Neural progenitor cell (in vitro differentiated cells): ENCODE measurements around the gene YPEL4. TPM values are rescaled to one million over a fixed set of nuclear protein-coding genes. Genes with fewer than 3 reads are reported as not detected.

Experiments
- DNase-seq: peaks from one replicate; pipeline ENCODE4 v3.0.0-alpha.2; 2016; ENCODE audit warnings: low spot score
- H2AFZ ChIP-seq: fragments of 200-600 bp; sonication (generic); replicated peaks from 2 replicates; pipeline ENCODE4 v1.6.1; 2016; ENCODE audit warnings: antibody characterized with exemption
- H3F3A ChIP-seq: fragments of 200-600 bp; sonication (generic); 2 replicates; pipeline ENCODE4 v1.6.1; 2016; ENCODE audit warnings: antibody characterized with exemption, low read depth
- H3K27ac ChIP-seq: fragments of 200-600 bp; sonication (generic); 2 replicates; pipeline ENCODE4 v1.5.1; 2016; ENCODE audit warnings: mild to moderate bottlenecking
- H3K27me3 ChIP-seq: fragments of 200-600 bp; sonication (generic); 2 replicates; pipeline ENCODE4 v1.6.1; 2016; ENCODE audit warnings: mild to moderate bottlenecking, moderate library complexity
- H3K36me3 ChIP-seq: fragments of 200-600 bp; sonication (generic); 2 replicates; pipeline ENCODE4 v1.5.1; 2016
- H3K4me1 ChIP-seq: fragments of 200-600 bp; sonication (generic); 2 replicates; pipeline ENCODE4 v1.6.1; 2016; ENCODE audit warnings: mixed run types
- H3K4me2 ChIP-seq: fragments of 200-600 bp; sonication (generic); 2 replicates; pipeline ENCODE4 v1.6.1; 2016
- H3K4me3 ChIP-seq: fragments of 200-600 bp; sonication (generic); 2 replicates; pipeline ENCODE4 v1.5.1; 2016
- H3K79me2 ChIP-seq: fragments of 200-600 bp; sonication (generic); 2 replicates; pipeline ENCODE4 v1.6.1; 2016; ENCODE audit warnings: low read depth
- H3K9ac ChIP-seq: fragments of 200-600 bp; sonication (generic); 2 replicates; pipeline ENCODE4 v1.6.1; 2016
- H3K9me3 ChIP-seq: fragments of 200-600 bp; sonication (generic); 2 replicates; pipeline ENCODE4 v1.5.1; 2016; ENCODE audit warnings: low read depth
- H4K20me1 ChIP-seq: fragments of 200-600 bp; sonication (generic); 2 replicates; pipeline ENCODE4 v1.6.1; 2016; ENCODE audit warnings: low read depth
- H3K27ac Mint-ChIP-seq: 3 replicates; pipeline ENCODE4 v1.8.0; 2021; ENCODE audit warnings: mixed read lengths
- H3K27me3 Mint-ChIP-seq: 2 replicates; pipeline ENCODE4 v1.8.0; 2022; ENCODE audit warnings: low read depth, mild to moderate bottlenecking, inconsistent platforms, moderate library complexity, mixed read lengths; ENCODE audit not compliant: insufficient read depth
- H3K36me3 Mint-ChIP-seq: 3 replicates; pipeline ENCODE4 v1.8.0; 2021; ENCODE audit warnings: mixed read lengths
- H3K4me1 Mint-ChIP-seq: 3 replicates; pipeline ENCODE4 v1.8.0; 2021; ENCODE audit warnings: mixed read lengths
- H3K4me3 Mint-ChIP-seq: 3 replicates; pipeline ENCODE4 v1.8.0; 2021; ENCODE audit warnings: mild to moderate bottlenecking, moderate library complexity, mixed read lengths
- H3K9me3 Mint-ChIP-seq: 3 replicates; pipeline ENCODE4 v1.8.0; 2020; ENCODE audit warnings: mixed read lengths
- CTCF ChIP-seq: fragments of 200-600 bp; sonication (generic); IDR thresholded peaks from 2 replicates; pipeline ENCODE4 v1.5.1; 2017; ENCODE audit warnings: antibody characterized with exemption, mild to moderate bottlenecking
- EZH2 ChIP-seq: fragments of 200-600 bp; sonication (generic); IDR thresholded peaks from 2 replicates; pipeline ENCODE4 v1.6.1; 2017; ENCODE audit warnings: antibody characterized with exemption, mild to moderate bottlenecking, moderate library complexity
- EZH2phosphoT487 ChIP-seq: fragments of 200-600 bp; sonication (generic); IDR thresholded peaks from 2 replicates; pipeline ENCODE4 v1.6.1; 2017; ENCODE audit warnings: antibody characterized with exemption
- microRNA counts: library from miRNA; unstranded; fragments of <30 nt; microRNA quantifications from one replicate; lab custom pipeline; 2016
- microRNA-seq: library from miRNA; unstranded; fragments of <30 nt; microRNA quantifications from one replicate; pipeline ENCODE4, GENCODE V29; 2016
- small RNA-seq: library from RNA; depleted of rRNA; stranded (forward); fragments of <200 nt; gene quantifications from one replicate; pipeline ENCODE3, GENCODE V24; 2015
- total RNA-seq: library from RNA; depleted of rRNA; stranded (reverse); fragments of >200 nt; gene quantifications from 2 replicates; pipeline ENCODE4 v1.2.3, GENCODE V29; 2015; ENCODE audit warnings: low replicate concordance

The YPEL4 gene
- total RNA-seq, 1 donor from 2014 or later, result not detected

DNA sequence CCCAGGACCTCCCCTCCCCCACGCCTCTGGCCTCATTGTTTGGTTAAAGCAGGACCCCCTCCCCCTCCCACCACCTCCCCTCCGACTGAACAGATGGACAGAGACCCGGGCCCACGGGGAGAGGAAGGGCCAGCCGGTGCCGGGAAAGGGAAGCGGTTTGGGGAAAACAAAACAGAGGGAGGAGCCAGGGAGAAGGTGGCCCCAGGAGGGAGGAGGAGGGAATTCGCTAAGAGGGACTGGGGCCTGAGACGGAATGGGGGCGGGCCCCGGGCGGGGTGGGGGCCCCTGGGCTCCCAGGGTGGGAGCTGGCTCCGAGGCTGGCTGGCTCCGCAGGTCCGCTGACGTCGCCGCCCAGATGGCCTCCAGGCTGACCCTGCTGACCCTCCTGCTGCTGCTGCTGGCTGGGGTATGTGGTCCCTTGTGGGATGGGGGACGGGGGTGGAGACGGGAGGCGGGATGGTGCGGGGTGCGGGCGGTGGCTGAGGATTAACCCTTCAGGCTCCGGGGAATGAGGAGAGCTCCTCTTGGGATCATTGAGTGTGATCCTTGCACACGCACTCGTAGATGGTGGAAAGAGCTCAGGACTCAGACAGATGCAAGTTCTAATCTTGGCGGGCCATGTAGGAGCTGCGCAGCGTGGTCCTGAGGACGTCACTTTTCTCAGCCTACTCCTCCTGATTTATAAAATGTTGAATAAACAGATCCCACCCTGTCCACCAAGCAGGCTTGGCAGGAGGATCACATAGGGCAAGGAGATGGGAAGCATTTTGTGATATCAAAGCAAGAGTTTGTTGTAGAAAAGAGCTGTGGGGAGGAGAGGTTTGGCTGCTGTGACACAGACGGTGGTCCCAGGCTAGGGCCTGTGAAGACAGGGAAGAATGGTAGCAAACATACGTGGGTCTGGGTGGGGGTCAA, 51.5 kb downstream of the YPEL4 start:
- Histone ChIP-seq H3K9ac (no peak overlapping the region), H2AFZ (no peak overlapping the region), H3K4me2 (peak overlapping the region; percentile 76), H3F3A (peaks cover 45% of the 10 kb centered on the region), H3K27me3 (no peaks in the 10 kb centered on the region), H3K9me3 (no peaks in the 10 kb centered on the region), H3K36me3 (no peaks in the 10 kb centered on the region), H3K4me3 (peak overlapping the region; percentile 56), H3K27ac (peak overlapping the region; percentile 97), H3K4me1 (peaks cover 50% of the 10 kb centered on the region), H4K20me1 (no peaks in the 10 kb centered on the region), H3K79me2 (peaks cover 20% of the 10 kb centered on the region)
- TF ChIP-seq EZH2 (no peak), EZH2phosphoT487 (no peak), CTCF (no peak)
- Mint-ChIP-seq H3K27ac (peak overlapping the region; percentile 99), H3K9me3 (no peaks in the 10 kb centered on the region), H3K4me1 (peaks cover 54% of the 10 kb centered on the region), H3K27me3 (peaks cover 8% of the 10 kb centered on the region), H3K36me3 (peaks cover 14% of the 10 kb centered on the region), H3K4me3 (peak overlapping the region; percentile 78)
- peak; percentile 98 for DNase-seq

DNA sequence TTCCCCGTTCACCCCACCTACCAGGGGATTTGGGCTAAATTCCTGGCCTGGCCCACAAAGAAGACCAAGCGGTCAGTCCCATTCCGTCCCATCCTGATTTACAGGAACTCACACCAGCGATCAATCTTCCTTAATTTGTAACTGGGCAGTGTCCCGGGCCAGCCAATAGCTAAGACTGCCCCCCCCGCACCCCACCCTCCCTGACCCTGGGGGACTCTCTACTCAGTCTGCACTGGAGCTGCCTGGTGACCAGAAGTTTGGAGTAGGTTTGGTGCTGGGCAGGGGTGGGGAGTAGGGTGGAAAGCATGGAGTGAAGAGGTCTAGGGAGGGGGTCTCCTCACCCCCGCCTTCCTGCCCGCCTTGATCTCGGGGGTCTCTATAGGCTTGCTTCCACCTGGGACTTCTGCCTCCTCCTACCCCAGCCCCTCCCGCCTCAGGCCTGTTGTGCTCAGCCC, 52.2 kb downstream of the YPEL4 start, which contains the start of gene SERPING1:
Gene SERPING1 (plus strand): TSS at position 225 of the 455 bp plus-strand sequence. CDS start 586 bp downstream, outside the sequence.
- H3K4me1 Mint-ChIP-seq, result peaks cover 59% of the 10 kb centered on the region
- peak within 1 kb of the TSS; percentile 99 for H3K27ac Mint-ChIP-seq
- H3K27ac ChIP-seq, result peak within 1 kb of the TSS; percentile 97
- no peaks in the 10 kb centered on the region for H4K20me1 ChIP-seq
- peaks cover 20% of the 10 kb centered on the region for H3K79me2 ChIP-seq
- no peak within 1 kb of the TSS for H3K9ac ChIP-seq
- H2AFZ ChIP-seq, result no peak within 1 kb of the TSS
- H3K27me3 Mint-ChIP-seq, result peaks cover 8% of the 10 kb centered on the region
- no peak for DNase-seq
- H3K9me3 Mint-ChIP-seq, result no peaks in the 10 kb centered on the region
- peaks cover 50% of the 10 kb centered on the region for H3K4me1 ChIP-seq
- peak within 1 kb of the TSS; percentile 76 for H3K4me2 ChIP-seq
- no peaks in the 10 kb centered on the region for H3K27me3 ChIP-seq
- TF ChIP-seq EZH2phosphoT487, result no peak
- TF ChIP-seq EZH2, result no peak
- no peak for TF ChIP-seq CTCF
- no peaks in the 10 kb centered on the region for H3K36me3 ChIP-seq
- H3K4me3 ChIP-seq, result peak within 1 kb of the TSS; percentile 56
- H3K9me3 ChIP-seq, result no peaks in the 10 kb centered on the region
- H3K4me3 Mint-ChIP-seq, result peak within 1 kb of the TSS; percentile 78
- H3K36me3 Mint-ChIP-seq, result peaks cover 14% of the 10 kb centered on the region
- H3F3A ChIP-seq, result peaks cover 45% of the 10 kb centered on the region

DNA sequence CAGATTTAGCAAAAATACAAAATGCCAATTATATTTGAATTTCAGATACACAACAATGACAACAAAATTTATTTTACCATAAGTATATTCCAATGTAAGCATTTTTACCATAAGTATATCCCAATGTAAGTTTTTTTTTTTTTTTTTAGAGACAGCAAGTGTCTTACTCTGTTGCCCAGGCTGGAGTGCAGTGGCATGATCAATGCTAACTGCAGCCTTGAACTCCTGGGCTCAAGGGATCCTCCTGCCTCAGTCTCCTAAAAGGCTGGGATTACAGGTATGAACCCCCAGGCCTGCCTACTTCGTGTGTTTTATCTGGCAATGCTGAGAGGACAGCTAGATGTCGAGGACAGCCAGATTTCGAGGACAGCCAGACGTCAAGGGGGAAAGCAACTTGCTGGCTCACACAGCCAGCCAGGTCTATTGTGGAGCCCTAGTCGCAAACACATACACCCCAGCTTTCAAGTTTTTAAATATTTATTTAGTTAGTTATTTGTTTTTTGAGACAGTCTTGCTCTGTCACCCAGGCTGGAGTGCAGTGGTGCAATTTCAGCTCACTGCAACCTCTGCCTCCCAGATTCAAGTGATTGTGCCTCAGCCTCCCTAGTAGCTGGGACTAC, 53.3 kb downstream of the YPEL4 start:
- Mint-ChIP-seq H3K27ac (no peak overlapping the region), H3K4me1 (peaks cover 58% of the 10 kb centered on the region), H3K4me3 (peak overlapping the region; percentile 60), H3K27me3 (peaks cover 6% of the 10 kb centered on the region), H3K36me3 (peaks cover 9% of the 10 kb centered on the region), H3K9me3 (no peaks in the 10 kb centered on the region)
- no peaks in the 10 kb centered on the region for H3K9me3 ChIP-seq
- no peaks in the 10 kb centered on the region for H3K36me3 ChIP-seq
- H3K27me3 ChIP-seq, result no peaks in the 10 kb centered on the region
- peaks cover 50% of the 10 kb centered on the region for H3K4me1 ChIP-seq
- peaks cover 45% of the 10 kb centered on the region for H3F3A ChIP-seq
- H3K27ac ChIP-seq, result peak overlapping the region; percentile 97
- no peak for DNase-seq
- H3K79me2 ChIP-seq, result peaks cover 20% of the 10 kb centered on the region
- H3K4me3 ChIP-seq, result no peak overlapping the region
- TF ChIP-seq EZH2, result no peak
- no peak for TF ChIP-seq EZH2phosphoT487
- no peak for TF ChIP-seq CTCF
- H2AFZ ChIP-seq, result no peak overlapping the region
- H4K20me1 ChIP-seq, result no peaks in the 10 kb centered on the region
- peak overlapping the region; percentile 76 for H3K4me2 ChIP-seq
- no peak overlapping the region for H3K9ac ChIP-seq

MicroRNAs encoded within 50 kb of the gene (microRNA counts, 767-probe panel; counts per million panel counts)
- 13,199 counts per million, percentile 99 among the panel's probes with 10 or more counts for microRNA hsa-miR-130a-3p (lab: Ali Mortazavi, UCI)

Small RNA genes within 50 kb of the gene (microRNA-seq; reads per million reads assigned to microRNA genes)
- 13,097 reads per million, percentile 99 among the genes with 10 or more reads in this experiment for gene MIR130A

Small RNA genes within 50 kb of the gene (small RNA-seq; reads per million reads assigned to genes)
- 166 reads per million, percentile 99 among the genes with 10 or more reads in this experiment for gene MIR130A

Other genes with a start within 250 kb of the YPEL4 start
- 5.6 and 7.8 TPM in 2 replicates for gene SLC43A3, start 222.8 kb downstream of the YPEL4 start, total RNA-seq
- 0.13 and 1.9 TPM in 2 replicates for gene RTN4RL2, start 189.4 kb downstream of the YPEL4 start, total RNA-seq
- gene SLC43A1, start 134.2 kb downstream of the YPEL4 start, total RNA-seq, result 0.99 and 1.5 TPM in 2 replicates
- gene TIMM10, start 119.2 kb downstream of the YPEL4 start, total RNA-seq, result 19.1 and 21.9 TPM in 2 replicates
- gene SMTNL1, start 112.3 kb downstream of the YPEL4 start, total RNA-seq, result 0.28 TPM in 1 of 2 replicates, not detected in the other
- 76.2 and 112 TPM in 2 replicates for gene UBE2L6, start 82.2 kb downstream of the YPEL4 start, total RNA-seq
- 46.0 and 68.1 TPM in 2 replicates for gene SERPING1, start 52.2 kb downstream of the YPEL4 start, total RNA-seq
- 18.0 TPM in 2 replicates for gene CLP1, start 7.8 kb upstream of the YPEL4 start, total RNA-seq
- 28.5 and 41.8 TPM in 2 replicates for gene ZDHHC5, start 18.2 kb upstream of the YPEL4 start, total RNA-seq
- gene MED19, start 62.3 kb upstream of the YPEL4 start, total RNA-seq, result 11.8 and 15.1 TPM in 2 replicates
- 65.9 and 66.5 TPM in 2 replicates for gene TMX2, start 62.7 kb upstream of the YPEL4 start, total RNA-seq
- gene SELENOH, start 91.6 kb upstream of the YPEL4 start, total RNA-seq, result 164 and 206 TPM in 2 replicates
- gene BTBD18, start 101.9 kb upstream of the YPEL4 start, total RNA-seq, result not detected in 2 replicates
- 135 and 150 TPM in 2 replicates for gene CTNND1, start 111.9 kb upstream of the YPEL4 start, total RNA-seq